ENCODE measurements around the gene FNDC3B. TPM values are rescaled to one million over a fixed set of nuclear protein-coding genes. Genes with fewer than 3 reads are reported as not detected.
"Not testable (repeated sequence)": the region's sequence is repeated elsewhere in the genome, so short reads cannot be mapped to it uniquely, and the experiment has no call there.

The FNDC3B gene
- 160 TPM for total RNA-seq
- long read RNA-seq, full-length matches to known transcripts: 67 of 127 reads
- long read RNA-seq, partial matches to known transcripts: 36 of 127 reads
- long read RNA-seq, other reads (novel, unspliced or antisense): 24 of 127 reads

- H3K9me3 ChIP-seq: no peaks in the 10 kb centered on the region
- TF ChIP-seq CTCF (IDR thresholded peaks at IDR 0.05): no peak
Measured at GRCh38 chr3:172039436-172040077, at the start of gene FNDC3B. Gene FNDC3B, plus strand, starts transcription at chr3:172039578. Its CDS starts 72,902 bp downstream, at chr3:172112480.

GRCh38 chr3:171990239-171990638 is 49.1 kb upstream of the FNDC3B start:
- H3K27me3 ChIP-seq; H3K36me3 ChIP-seq; DNase-seq; ATAC-seq; H3K4me3 ChIP-seq; H3K9me3 ChIP-seq; H3K27ac ChIP-seq; intact Hi-C loops (cut with DNase I): not testable (repeated sequence)
- peaks cover 17% of the 10 kb centered on the region for H3K4me1 ChIP-seq

More at GRCh38 chr3:172039436-172040077, at the start of gene FNDC3B:
- peak within 1 kb of the TSS; percentile 97 for H3K27ac ChIP-seq
- H3K36me3 ChIP-seq: peaks cover 2% of the 10 kb centered on the region
- H3K4me1 ChIP-seq: peaks cover 19% of the 10 kb centered on the region
- peak; percentile 94 for DNase-seq
- intact Hi-C loops (cut with DNase I): no loop called here
- peak; percentile 90 for ATAC-seq
- peak within 1 kb of the TSS; percentile 96 for H3K4me3 ChIP-seq
- no peaks in the 10 kb centered on the region for H3K27me3 ChIP-seq

GRCh38 chr3:171991166-171991565 is 48.2 kb upstream of the FNDC3B start:
- no peak overlapping the region for H3K27ac ChIP-seq
- no peaks in the 10 kb centered on the region for H3K36me3 ChIP-seq
- H3K9me3 ChIP-seq: no peaks in the 10 kb centered on the region
- no peak overlapping the region for H3K4me3 ChIP-seq
- TF ChIP-seq CTCF (IDR thresholded peaks at IDR 0.05): no peak
- peaks cover 12% of the 10 kb centered on the region for H3K4me1 ChIP-seq
- intact Hi-C loops (cut with DNase I): no loop called here
- H3K27me3 ChIP-seq: no peaks in the 10 kb centered on the region
- DNase-seq: no peak
- no peak for ATAC-seq

- Histone ChIP-seq H3K27me3 (no peaks in the 10 kb centered on the region), H3K4me1 (no peaks in the 10 kb centered on the region), H3K4me3 (no peak overlapping the region), H3K9me3 (no peaks in the 10 kb centered on the region), H3K36me3 (no peaks in the 10 kb centered on the region), H3K27ac (no peak overlapping the region)
- no peak for DNase-seq
- intact Hi-C loops (cut with DNase I): no loop called here
- no peak for TF ChIP-seq CTCF (IDR thresholded peaks at IDR 0.05)
- no peak for ATAC-seq
Measured at GRCh38 chr3:171994646-171995428, 44.5 kb upstream of the FNDC3B start.

GRCh38 chr3:171995486-171995885 is 43.9 kb upstream of the FNDC3B start:
- Histone ChIP-seq H3K27ac (no peak overlapping the region), H3K36me3 (no peaks in the 10 kb centered on the region), H3K4me3 (no peak overlapping the region), H3K27me3 (no peaks in the 10 kb centered on the region), H3K9me3 (no peaks in the 10 kb centered on the region), H3K4me1 (no peaks in the 10 kb centered on the region)
- no peak for TF ChIP-seq CTCF (IDR thresholded peaks at IDR 0.05)
- no peak for ATAC-seq
- intact Hi-C loops (cut with DNase I): no loop called here
- no peak for DNase-seq

GRCh38 chr3:171996178-171996817 is 43.1 kb upstream of the FNDC3B start:
- no peaks in the 10 kb centered on the region for H3K9me3 ChIP-seq
- no peak for TF ChIP-seq CTCF (IDR thresholded peaks at IDR 0.05)
- H3K27me3 ChIP-seq: no peaks in the 10 kb centered on the region
- no peak overlapping the region for H3K4me3 ChIP-seq
- H3K36me3 ChIP-seq: no peaks in the 10 kb centered on the region
- ATAC-seq (no peak), DNase-seq (no peak)
- no peaks in the 10 kb centered on the region for H3K4me1 ChIP-seq
- intact Hi-C loops (cut with DNase I): no loop called here
- no peak overlapping the region for H3K27ac ChIP-seq

- DNase-seq; H3K4me3 ChIP-seq; H3K9me3 ChIP-seq; H3K36me3 ChIP-seq; H3K27ac ChIP-seq; ATAC-seq; H3K27me3 ChIP-seq; intact Hi-C loops (cut with DNase I); H3K4me1 ChIP-seq: not testable (repeated sequence)
Measured at GRCh38 chr3:171998731-171999130, 40.6 kb upstream of the FNDC3B start.

GRCh38 chr3:172001616-172002015 is 37.8 kb upstream of the FNDC3B start:
- H3K4me3 ChIP-seq; H3K36me3 ChIP-seq; H3K27ac ChIP-seq; DNase-seq; H3K4me1 ChIP-seq; intact Hi-C loops (cut with DNase I); ATAC-seq; H3K27me3 ChIP-seq; H3K9me3 ChIP-seq: not testable (repeated sequence)

Data from upper lobe of right lung (tissue), 1 donor.